Liver (tissue), 9 donors: ENCODE results near the gene OSCP1. TPM values are rescaled to one million over a fixed set of nuclear protein-coding genes. Genes with fewer than 3 reads are reported as not detected.
"Not testable (repeated sequence)": the region's sequence is repeated elsewhere in the genome, so short reads cannot be mapped to it uniquely, and the experiment has no call there.

Source experiments
- DNase-seq: peaks from one replicate; pipeline ENCODE4 v3.0.0-alpha.2; 2017; ENCODE audit warnings: low spot score
- H3K27ac ChIP-seq, 2 donors: one replicate each; pipeline ENCODE4 v1.7.0; 2013; ENCODE audit warnings: inconsistent platforms in 2 of 2, low read length in 2 of 2, control low read depth in 1 of 2, low read depth in 1 of 2, mild to moderate bottlenecking in 1 of 2
- H3K27me3 ChIP-seq, 4 donors: one replicate each; pipeline versions ENCODE4 v1.6.1 to v1.7.0; 2013; ENCODE audit warnings: low read length in 3 of 4, inconsistent platforms in 1 of 4, mild to moderate bottlenecking in 1 of 4, moderate library complexity in 1 of 4; ENCODE audit not compliant: control insufficient read depth in 4 of 4, insufficient read depth in 4 of 4
- H3K36me3 ChIP-seq, 4 donors: one replicate each; pipeline versions ENCODE4 v1.6.1 to v1.7.0; 2013; ENCODE audit warnings: low read length in 3 of 4, mild to moderate bottlenecking in 3 of 4, low read depth in 1 of 4, moderate library complexity in 1 of 4; ENCODE audit not compliant: control insufficient read depth in 4 of 4, insufficient read depth in 3 of 4
- H3K4me1 ChIP-seq, 4 donors: one replicate each; pipeline versions ENCODE4 v1.6.1 to v1.7.0; 2013; ENCODE audit warnings: low read length in 3 of 4, mild to moderate bottlenecking in 3 of 4, moderate library complexity in 1 of 4; ENCODE audit not compliant: control insufficient read depth in 4 of 4, insufficient read depth in 4 of 4
- H3K4me3 ChIP-seq, 3 donors: one replicate each; pipeline versions ENCODE4 v1.6.1 to v1.7.0; 2013; ENCODE audit warnings: low read length in 3 of 3, control low read depth in 1 of 3, low read depth in 1 of 3, mild to moderate bottlenecking in 1 of 3
- H3K9ac ChIP-seq, 2 donors: one replicate each; pipeline ENCODE4 v1.7.0; 2013; ENCODE audit warnings: low read length in 2 of 2, mild to moderate bottlenecking in 2 of 2, moderate library complexity in 2 of 2, control low read depth in 1 of 2, low read depth in 1 of 2
- H3K9me3 ChIP-seq, 4 donors: one replicate each; pipeline versions ENCODE4 v1.6.1 to v1.7.0; 2013; ENCODE audit warnings: low read length in 3 of 4; ENCODE audit not compliant: control insufficient read depth in 4 of 4
- FOXA1 ChIP-seq: IDR thresholded peaks from 2 replicates; pipeline ENCODE4 v1.6.1; 2016; ENCODE audit warnings: antibody characterized with exemption
- FOXA2 ChIP-seq: IDR thresholded peaks from 2 replicates; pipeline ENCODE4 v1.6.1; 2016; ENCODE audit warnings: antibody characterized with exemption
- HNF4A ChIP-seq, 2 donors: conservative IDR thresholded peaks; 2 replicates each; pipeline ENCODE4 v1.6.1; 2016; ENCODE audit warnings: antibody characterized with exemption in 2 of 2, mild to moderate bottlenecking in 2 of 2
- HNF4G ChIP-seq: IDR thresholded peaks from 2 replicates; pipeline ENCODE4 v1.6.1; 2016; ENCODE audit warnings: antibody characterized with exemption
- NR2F2 ChIP-seq: IDR thresholded peaks from 2 replicates; pipeline ENCODE4 v1.6.1; 2016; ENCODE audit warnings: antibody characterized with exemption
- RXRA ChIP-seq, 2 donors: IDR thresholded peaks; 2 replicates each; pipeline ENCODE4 v1.6.1; 2017 to 2018; ENCODE audit warnings: antibody characterized with exemption in 2 of 2, mild to moderate bottlenecking in 1 of 2
- SP1 ChIP-seq: IDR thresholded peaks from 2 replicates; pipeline ENCODE4 v1.6.1; 2018; ENCODE audit warnings: antibody characterized with exemption, mild to moderate bottlenecking
- YY1 ChIP-seq: IDR thresholded peaks from 2 replicates; pipeline ENCODE4 v1.6.1; 2016; ENCODE audit warnings: antibody characterized with exemption, mild to moderate bottlenecking
- WGBS: extraction: QIAGEN DNeasy Blood & Tissue Kit; methylation state at CpG from one replicate; pipeline ENCODE4 v1.1.7; 2013; 5-methylcytosine and 5-hydroxymethylcytosine counted together
- polyA plus RNA-seq, 2 donors: library from polyadenylated mRNA; stranded (reverse) in 1 of 2; unstranded in 1 of 2; fragments of 200-250 nt in 1 of 2; fragments of >200 nt in 1 of 2; fragmentation: Nextera tagmentation in 1 of 2; extraction: Ambion mirVana in 1 of 2; gene quantifications; one replicate each; pipeline versions ENCODE4 v1.2.1 to v1.2.3, GENCODE V29; 2013 to 2015
- total RNA-seq, 2 donors: library from RNA; depleted of rRNA; stranded (reverse); fragments of >200 nt; gene quantifications; one replicate each; pipeline ENCODE4 v1.2.3, GENCODE V29; 2014
- TF ChIP-seq, protein P1 (sequence below): IDR thresholded peaks from 2 replicates; pipeline ENCODE4 v1.6.1; 2016; ENCODE audit warnings: antibody characterized with exemption
- TF ChIP-seq, protein P2 (sequence below): fragments of 150-350 bp; IDR thresholded peaks from 2 replicates; pipeline ENCODE4 v1.5.1; 2017; ENCODE audit warnings: improper control_type of control experiment, low read depth, low read length; ENCODE audit not compliant: missing input control
- TF ChIP-seq, protein P3 (sequence below): IDR thresholded peaks from 2 replicates; pipeline ENCODE4 v1.6.1; 2016; ENCODE audit warnings: antibody characterized with exemption
- donor health status: healthy.
- donor health status: healthy.
- donor health status: healthy.
- donor health status: healthy.
- donor health status: healthy.

The OSCP1 gene
- total and polyA plus RNA-seq, 4 donors = 1.1 to 1.7 (median 1.5) TPM

DNA sequence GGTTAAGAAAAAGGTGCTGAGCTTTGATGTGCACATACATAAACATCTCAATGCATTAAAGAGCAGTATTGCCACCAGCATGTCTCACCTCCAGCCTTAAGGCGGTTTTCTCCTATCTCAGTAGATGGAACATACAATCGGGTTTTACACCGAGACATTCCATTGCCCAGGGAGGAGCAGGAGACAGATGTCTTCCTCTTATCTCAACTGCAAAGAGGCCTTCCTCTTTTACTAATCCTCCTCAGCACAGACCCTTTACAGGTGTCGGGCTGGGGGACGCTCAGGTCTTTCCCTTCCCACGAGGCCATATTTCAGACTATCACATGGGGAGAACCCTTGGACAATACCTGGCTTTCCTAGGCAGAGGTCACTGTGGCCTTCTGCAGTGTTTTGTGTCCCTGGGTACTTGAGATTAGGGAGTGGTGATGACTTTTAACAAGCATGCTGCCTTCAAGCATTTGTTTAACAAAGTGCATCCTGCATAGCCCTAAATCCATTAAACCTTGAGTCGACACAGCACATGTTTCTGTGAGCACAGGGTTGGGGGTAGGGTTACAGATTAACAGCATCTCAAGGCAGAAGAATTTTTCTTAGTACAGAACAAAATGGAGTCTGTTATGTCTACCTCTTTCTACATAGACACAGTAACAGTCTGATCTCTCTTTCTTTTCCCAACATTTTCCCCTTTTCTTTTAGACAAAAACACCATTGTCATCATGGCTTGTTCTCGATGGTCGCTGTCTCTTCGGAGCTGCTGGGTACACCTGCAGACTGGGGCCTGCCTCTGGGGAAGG, 39.2 kb upstream of the OSCP1 start:
- not testable (repeated sequence) for H3K36me3 ChIP-seq, DNase-seq, H3K9ac ChIP-seq, H3K4me3 ChIP-seq, H3K27me3 ChIP-seq, H3K9me3 ChIP-seq, H3K27ac ChIP-seq
- H3K4me1 ChIP-seq = peaks cover 3 to 16% (median 9%) of the 10 kb centered on the region in 4 donors
- WGBS = 81% methylated on average over 10 of the region's 10 CpGs

DNA sequence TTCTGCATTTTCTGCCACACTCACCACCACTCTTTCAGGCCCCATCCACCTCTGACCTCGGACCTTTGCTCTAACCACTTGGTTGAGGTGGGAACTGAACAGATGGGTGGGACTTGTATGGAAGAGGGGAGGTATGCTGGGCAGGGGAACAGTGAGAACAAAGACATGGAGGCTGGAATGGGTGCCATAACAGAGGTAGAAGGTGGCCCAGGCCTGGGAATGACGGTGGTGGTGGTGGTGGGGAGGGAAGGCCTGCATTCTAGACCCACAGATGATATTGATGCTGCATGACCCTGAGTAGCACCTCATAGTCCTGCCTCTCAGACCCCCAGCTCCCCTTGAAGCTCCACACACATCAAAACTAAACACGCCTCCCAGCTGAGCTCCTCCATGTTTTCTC, 37.7 kb upstream of the OSCP1 start:
- Histone ChIP-seq H3K9ac (no peak overlapping the region), H3K27me3 (no peaks in the 10 kb centered on the region), H3K27ac (peak overlapping the region in 1 of 2 donors; percentile 84), H3K36me3 (no peaks in the 10 kb centered on the region), H3K9me3 (no peaks in the 10 kb centered on the region), H3K4me1 (peaks cover 3 to 16% (median 9%) of the 10 kb centered on the region in 4 donors), H3K4me3 (no peak overlapping the region)
- DNase-seq = no peak
- TF ChIP-seq RXRA (IDR thresholded peaks at IDR 0.05) (no peak), HNF4A (conservative IDR thresholded peaks at IDR 0.05) (no peak), NR2F2 (no peak), FOXA2 (no peak), YY1 (no peak), HNF4G (no peak), FOXA1 (no peak), SP1 (no peak)
- TF ChIP-seq, protein P1, sequence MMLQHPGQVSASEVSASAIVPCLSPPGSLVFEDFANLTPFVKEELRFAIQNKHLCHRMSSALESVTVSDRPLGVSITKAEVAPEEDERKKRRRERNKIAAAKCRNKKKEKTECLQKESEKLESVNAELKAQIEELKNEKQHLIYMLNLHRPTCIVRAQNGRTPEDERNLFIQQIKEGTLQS = no peak
- TF ChIP-seq, protein P2, sequence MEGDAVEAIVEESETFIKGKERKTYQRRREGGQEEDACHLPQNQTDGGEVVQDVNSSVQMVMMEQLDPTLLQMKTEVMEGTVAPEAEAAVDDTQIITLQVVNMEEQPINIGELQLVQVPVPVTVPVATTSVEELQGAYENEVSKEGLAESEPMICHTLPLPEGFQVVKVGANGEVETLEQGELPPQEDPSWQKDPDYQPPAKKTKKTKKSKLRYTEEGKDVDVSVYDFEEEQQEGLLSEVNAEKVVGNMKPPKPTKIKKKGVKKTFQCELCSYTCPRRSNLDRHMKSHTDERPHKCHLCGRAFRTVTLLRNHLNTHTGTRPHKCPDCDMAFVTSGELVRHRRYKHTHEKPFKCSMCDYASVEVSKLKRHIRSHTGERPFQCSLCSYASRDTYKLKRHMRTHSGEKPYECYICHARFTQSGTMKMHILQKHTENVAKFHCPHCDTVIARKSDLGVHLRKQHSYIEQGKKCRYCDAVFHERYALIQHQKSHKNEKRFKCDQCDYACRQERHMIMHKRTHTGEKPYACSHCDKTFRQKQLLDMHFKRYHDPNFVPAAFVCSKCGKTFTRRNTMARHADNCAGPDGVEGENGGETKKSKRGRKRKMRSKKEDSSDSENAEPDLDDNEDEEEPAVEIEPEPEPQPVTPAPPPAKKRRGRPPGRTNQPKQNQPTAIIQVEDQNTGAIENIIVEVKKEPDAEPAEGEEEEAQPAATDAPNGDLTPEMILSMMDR = no peak
- TF ChIP-seq, protein P3, sequence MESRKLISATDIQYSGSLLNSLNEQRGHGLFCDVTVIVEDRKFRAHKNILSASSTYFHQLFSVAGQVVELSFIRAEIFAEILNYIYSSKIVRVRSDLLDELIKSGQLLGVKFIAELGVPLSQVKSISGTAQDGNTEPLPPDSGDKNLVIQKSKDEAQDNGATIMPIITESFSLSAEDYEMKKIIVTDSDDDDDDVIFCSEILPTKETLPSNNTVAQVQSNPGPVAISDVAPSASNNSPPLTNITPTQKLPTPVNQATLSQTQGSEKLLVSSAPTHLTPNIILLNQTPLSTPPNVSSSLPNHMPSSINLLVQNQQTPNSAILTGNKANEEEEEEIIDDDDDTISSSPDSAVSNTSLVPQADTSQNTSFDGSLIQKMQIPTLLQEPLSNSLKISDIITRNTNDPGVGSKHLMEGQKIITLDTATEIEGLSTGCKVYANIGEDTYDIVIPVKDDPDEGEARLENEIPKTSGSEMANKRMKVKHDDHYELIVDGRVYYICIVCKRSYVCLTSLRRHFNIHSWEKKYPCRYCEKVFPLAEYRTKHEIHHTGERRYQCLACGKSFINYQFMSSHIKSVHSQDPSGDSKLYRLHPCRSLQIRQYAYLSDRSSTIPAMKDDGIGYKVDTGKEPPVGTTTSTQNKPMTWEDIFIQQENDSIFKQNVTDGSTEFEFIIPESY = no peak
- 82% methylated on average over 3 of the region's 3 CpGs for WGBS

DNA sequence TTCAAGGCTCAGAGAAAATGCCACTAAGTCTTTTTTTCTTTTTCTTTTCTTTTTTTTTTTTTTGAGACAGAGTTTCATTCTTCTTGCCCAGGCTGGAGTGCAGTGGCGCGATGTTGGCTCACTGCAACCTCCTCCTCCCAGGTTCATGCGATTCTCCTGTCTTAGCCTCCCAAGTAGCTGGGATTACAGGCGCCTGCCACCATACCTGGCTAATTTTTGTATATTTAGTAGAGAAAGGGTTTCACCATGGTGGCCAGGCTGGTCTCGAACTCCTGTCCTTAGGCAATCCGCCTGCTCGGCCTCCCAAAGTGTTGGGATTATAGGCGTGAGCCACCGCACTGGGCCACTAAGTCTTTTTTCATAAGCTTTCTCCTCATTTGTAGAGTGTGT, 37.1 kb upstream of the OSCP1 start:
- WGBS = 79% methylated on average over 9 of the region's 9 CpGs
- not testable (repeated sequence) for H3K9me3 ChIP-seq, H3K36me3 ChIP-seq, H3K9ac ChIP-seq, H3K27me3 ChIP-seq, DNase-seq, H3K4me3 ChIP-seq
- Histone ChIP-seq H3K27ac (peak overlapping the region; percentile 84 to 89), H3K4me1 (peaks cover 3 to 16% (median 9%) of the 10 kb centered on the region in 4 donors)
